Activated T-cell treated with anti-CD3 and anti-CD28 coated beads, Interleukin-2, amount 50 U/mL, for 48 hours (primary cell): Measurements from ENCODE around the gene DYNLT4.
"Not testable (repeated sequence)": the region's sequence is repeated elsewhere in the genome, so short reads cannot be mapped to it uniquely, and the experiment has no call there.

ENCODE experiments used
- DNase-seq, 2 experiments: peaks; one replicate each; pipeline ENCODE4 v3.0.0-alpha.2; 2020

DYNLT4 gene

DNA sequence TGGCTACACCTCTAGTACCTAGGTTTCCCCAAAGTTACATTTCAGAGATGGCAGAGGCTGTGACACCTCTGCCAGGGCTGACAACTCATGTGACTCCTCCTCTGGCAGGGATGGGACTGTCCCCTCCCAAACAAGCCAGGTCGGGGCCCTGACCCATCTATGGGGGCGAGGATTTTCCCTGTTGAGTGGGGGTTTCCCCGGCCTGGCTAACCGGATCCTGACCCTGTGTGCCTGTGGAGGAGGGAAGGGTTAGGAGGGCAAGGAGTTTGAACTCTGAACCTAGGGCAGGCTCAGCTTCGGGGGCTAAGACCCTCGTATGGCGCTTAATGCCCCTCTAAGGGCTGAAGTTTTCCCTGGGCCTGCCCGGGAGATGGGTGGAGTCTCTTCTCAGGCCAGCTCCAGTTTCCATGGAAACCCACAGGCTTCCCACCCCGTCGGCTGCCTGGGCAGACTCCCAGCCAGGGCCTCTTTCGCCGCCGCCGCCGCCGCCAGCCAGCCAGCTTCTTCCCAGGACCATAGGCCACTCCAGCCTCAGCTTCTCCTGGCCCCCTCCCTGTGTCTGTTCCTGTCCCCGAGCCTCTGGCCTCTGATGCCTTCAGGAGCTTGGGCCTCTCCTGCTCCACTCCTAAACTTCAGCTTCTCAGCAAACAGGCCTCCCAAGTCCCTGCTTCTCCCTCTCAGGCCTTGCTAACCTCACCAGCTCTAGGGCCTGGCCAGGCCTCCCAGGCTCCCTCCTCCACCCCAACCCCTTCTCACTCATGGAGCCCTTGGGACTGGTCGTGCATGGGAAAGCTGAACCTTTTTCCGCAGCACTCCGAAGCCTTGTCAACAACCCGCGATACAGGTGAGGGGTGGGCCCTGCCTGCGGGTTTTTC, 1.1 kb upstream of the DYNLT4 start, which contains the start of gene BTBD19:
TSS of gene BTBD19 (plus strand) at position 461 of the 875 bp plus-strand sequence. CDS start at position 759, 298 bp downstream.
- DNase-seq: peak; percentile 89 to 90

DNA sequence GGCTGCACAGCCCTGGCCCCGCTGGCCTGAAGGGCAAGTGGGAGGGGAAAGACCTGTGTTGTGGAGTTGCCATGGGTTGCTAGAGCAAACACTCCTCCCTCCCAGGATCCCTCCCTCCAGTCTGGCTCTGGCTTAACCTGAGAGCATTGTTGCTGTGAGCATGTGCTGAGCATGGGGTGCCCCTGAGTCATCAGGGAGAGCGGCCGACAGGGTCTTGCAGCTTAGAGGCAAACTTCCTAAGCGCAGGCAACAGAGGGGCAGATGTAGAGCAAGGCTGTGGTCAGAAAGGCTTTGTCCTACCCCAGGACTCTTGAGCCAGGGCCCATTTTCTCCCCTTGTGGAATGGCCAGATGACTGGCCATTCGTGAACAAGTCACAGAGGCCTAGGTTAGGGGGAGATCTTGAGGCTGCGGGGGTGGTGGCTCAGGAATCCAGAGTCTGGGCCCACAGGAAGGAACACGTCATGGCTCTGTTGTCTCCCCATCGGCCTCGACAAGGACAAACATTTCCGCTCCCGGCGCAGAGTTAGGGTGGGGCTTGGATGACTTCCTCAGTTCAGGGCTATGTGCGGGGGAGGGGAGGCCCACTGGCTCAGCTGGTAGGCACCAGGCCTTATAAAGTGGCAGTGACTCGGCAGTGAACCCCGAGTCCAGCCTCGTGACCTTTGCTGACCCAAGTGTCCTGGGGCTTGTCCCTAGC, 362 bp upstream of the DYNLT4 start:
- DNase-seq: peak; percentile 93 to 94

DNA sequence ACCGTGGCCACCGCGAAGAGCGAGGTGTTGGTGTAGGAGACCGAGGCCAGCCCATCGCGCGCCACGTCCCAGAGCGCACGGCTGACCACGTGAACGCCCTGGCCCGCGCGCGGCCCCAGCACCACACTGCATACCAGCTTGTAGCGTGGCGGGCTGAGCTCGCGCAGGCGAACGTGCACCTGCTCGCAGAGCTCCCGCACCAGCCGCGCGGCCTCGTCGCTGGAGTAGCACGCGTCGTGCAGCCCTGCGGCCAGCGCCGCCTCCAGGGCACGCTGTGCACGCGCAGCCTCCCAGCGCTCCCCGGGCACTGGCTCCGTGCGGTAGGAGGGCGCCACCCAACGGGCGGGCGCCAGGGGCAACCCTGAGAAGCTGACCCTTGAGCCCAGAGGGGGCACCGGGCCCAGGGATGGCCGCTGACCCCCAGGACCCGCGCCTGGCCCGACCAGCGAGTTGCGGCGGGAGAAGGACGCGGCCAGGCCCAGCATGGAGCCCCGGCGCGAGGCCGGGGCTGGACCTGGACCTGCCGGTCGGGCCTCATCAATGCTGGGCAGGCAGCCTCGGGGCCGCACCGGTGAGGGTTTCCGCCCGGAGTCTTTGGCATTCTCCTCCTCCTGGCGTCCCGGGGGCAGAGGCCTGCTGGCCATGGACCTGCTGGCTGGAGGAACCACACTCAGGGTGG, 987 bp downstream of the DYNLT4 start:
- no peak for DNase-seq

DNA sequence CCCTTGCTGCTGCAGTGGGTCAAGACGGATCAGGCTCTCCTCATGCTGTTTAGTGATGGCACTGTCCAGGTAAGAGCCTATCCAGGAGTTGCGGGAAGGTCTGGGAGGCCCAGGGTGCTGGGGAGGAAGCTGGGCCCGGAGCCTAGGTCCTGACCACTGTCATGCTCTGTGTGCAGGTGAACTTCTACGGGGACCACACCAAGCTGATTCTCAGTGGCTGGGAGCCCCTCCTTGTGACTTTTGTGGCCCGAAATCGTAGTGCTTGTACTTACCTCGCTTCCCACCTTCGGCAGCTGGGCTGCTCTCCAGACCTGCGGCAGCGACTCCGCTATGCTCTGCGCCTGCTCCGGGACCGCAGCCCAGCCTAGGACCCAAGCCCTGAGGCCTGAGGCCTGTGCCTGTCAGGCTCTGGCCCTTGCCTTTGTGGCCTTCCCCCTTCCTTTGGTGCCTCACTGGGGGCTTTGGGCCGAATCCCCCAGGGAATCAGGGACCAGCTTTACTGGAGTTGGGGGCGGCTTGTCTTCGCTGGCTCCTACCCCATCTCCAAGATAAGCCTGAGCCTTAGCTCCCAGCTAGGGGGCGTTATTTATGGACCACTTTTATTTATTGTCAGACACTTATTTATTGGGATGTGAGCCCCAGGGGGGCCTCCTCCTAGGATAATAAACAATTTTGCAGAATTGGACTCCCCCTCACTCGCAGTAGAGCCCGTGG, 1.7 kb downstream of the DYNLT4 start:
- peak in 1 of 2 experiments; percentile 29 for DNase-seq

DNA sequence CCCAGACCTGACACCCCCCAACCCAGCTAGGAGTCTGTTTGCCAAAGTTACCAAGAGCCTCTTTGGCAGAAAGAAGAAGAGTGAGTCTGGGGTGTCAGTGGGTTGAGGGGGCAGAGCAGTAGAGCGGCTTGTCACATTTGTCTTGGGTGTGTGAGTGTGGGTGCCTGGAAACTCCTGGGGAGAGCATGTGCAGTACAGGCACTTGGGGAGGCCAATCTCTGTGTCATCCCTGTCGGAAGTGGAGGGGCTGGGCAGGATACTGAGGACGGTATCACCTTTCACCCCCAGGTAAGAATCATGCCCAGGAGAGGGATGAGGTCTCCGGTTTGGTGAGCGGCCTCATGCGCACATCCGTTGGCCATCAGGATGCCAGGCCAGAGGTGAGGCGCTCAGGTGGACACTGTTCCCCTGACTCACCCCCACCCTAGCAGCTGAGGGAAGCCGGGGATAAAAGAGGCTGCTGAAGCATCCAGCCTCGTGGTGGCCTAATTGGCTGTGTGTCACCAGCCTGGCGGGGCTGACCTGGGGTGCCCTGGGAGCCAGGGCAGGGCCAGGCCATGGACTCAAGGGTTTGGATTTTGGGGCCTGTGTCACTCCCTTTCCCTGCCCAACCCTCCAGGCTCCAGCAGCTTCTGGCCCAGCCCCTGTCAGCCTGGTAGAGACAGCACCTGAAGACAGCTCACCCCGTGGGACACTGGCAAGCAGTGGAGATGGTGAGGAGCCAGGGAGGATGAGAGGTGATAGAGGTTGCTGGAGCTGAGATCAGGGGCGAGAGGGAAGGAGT, 3.6 kb downstream of the DYNLT4 start:
- DNase-seq: no peak

DNA sequence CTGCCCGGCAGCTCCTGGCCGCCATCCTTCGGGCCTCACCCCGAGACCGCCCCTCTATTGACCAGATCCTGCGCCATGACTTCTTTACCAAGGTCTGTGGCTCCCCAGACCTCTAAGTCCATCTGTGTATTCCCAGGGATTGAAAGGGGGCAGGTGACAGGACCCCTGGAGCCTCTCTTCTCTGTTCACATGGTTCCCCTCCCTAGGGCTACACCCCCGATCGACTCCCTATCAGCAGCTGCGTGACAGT, 4.2 kb downstream of the DYNLT4 start:
- DNase-seq: no peak

DNA sequence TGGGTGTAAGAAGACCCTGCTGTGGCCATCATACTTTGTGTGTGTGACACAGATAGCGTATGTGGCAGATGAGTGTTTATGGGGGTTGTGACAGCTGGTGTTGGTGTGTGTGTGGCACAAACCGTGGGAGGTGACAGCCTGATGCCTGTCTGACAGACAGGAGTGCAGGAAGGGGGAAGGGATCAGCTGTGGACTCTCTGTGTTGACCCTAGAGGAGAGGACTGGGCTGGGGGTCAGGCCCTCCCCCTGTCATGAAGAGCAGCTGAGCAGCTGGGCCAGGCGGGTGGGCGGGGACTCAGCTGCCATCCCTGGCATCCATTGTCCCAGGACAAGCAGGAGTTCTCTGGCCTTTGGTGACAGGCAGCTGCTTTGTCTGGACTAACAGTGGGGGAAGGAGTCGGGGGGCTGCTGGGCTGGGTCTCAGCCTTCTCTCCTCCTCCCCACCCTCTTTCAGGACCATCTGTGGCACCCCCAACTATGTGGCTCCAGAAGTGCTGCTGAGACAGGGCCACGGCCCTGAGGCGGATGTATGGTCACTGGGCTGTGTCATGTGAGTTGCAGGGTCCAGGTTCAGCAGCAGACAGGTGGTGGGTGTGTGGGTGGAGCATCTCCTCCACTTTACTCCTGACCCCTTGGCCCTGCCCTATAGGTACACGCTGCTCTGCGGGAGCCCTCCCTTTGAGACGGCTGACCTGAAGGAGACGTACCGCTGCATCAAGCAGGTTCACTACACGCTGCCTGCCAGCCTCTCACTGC, 4.7 kb downstream of the DYNLT4 start:
- DNase-seq: no peak

DNA sequence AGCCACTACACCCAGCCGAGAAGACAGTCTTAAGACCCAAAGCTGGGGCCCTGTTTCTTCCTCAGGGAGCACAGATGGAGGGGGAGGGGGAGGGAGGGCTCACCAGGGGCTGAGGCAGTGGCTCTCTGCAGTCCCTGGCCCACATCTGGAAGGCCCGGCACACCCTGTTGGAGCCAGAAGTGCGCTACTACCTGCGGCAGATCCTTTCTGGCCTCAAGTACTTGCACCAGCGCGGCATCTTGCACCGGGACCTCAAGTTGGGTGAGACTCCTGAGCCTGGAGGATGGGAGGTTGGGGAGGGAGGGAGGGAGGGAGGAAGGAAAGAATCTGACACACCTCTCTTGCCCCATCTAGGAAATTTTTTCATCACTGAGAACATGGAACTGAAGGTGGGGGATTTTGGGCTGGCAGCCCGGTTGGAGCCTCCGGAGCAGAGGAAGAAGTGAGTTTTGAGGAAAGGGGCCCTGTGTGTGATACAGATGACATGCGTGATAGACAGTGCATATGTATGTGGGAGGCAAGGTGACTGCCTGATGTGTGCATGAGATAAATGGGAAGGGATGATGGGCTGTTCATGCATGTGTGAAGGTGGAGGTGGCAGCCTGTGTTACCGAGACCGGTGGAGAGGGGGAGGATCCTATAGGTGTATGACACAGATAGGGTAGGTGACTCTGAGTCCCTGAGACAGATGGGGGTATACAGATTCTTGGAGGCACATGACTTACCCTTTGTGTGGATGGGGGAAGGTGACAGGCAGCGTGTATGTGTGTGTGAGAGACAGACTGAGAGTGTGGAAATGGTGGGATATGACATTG, 5.5 kb downstream of the DYNLT4 start:
- DNase-seq: peak; percentile 60 to 61

DNA sequence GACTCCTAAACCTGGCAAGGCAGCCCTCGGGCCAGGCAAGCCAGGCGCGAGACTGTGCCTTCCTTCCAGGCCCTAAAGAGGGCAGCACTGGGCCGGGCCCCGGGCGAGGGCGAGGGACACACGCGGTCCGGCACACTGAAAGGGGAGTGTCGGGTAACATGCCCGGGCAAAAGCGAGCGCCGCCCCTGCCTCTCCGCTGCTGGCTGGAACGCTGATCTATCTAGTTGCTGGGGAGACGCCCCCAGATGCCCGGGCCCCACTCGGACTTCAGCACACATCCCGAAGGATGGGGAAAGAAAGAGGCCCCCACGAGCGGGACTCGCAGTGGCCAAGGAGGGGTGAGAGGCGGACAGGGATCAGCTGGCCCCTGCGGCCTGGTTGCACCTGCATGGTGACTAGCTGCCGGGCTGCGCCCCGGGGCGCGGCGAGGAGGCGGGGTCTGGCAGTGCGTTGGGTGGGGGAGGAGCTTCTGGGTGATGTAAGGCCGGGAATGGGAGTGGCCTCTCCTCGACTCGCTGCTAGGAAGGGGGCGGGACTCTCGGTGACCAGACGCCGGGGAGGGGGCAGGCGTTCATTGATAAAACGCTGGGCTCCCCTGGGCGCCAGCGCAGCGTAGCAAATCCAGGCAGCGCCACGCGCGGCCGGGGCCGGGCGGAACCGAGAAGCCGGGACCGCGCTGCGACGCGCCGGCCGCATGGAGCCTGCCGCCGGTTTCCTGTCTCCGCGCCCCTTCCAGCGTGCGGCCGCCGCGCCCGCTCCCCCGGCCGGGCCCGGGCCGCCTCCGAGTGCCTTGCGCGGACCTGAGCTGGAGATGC, 7.2 kb downstream of the DYNLT4 start, which contains the start of gene PLK3:
TSS of gene PLK3 (plus strand) at position 608 of the 815 bp plus-strand sequence. CDS start at position 695, 87 bp downstream.
- DNase-seq: peak; percentile 98 to 99

DNA sequence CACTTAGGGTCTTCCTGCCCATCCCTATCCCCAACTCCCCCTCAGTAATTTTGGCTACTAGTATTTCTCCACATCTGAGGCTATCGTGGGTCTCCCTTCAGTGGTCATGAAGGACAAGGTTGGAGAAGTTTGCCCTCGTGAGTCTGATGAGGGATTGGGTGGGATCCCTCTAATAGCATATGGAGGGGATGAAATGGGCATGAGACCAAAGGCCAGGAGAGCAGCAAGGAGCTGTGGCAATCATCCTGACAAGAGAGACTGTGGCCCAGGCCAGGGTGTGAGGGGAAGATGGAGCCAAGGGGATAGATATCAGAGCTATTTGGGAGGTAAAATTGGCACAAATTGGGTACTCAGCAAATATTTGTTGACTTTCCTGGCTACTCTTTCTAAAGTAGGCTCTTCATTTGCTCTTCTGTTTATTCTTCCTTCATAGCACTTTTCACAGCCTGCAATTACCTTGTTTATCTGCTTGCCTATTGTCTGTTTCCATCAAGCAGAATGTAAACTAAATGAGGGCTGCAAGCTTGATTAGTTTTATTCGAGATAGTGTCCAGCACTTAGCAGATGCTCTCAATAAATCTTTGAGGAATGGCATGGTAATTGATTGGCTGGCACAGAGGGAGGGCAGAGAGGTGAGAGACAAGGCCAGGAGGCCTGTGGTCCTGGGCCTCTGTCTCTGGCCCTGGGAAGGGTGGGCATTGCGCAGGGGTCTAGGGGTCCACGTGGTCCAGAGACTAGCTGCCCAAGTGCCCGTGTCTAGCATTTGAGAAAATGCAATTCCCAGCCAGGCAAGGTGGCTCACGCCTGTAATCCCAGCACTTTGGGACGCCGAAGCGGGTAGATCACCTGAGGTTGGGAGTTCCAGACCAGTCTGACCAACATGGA, 8.4 kb downstream of the DYNLT4 start:
- no peak for DNase-seq

DNA sequence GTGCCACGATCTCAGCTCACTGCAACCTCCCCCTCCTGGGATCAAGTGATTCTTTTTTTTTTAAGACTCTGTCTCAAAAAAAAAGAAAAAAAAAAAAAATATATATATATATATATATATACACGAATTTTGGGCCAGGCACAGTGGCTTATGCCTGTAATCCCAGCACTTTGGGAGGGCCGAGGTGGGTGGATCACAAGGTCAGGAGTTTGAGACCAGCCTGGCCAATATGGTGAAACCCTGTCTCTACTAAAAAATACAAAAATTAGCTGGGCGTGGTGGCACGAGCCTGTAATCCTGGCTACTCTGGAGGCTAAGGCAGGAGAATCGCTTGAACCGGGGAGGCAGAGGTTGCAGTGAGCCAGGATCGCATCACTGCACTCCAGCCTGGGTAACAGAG, 9.3 kb downstream of the DYNLT4 start:
- not testable (repeated sequence) for DNase-seq

DNA sequence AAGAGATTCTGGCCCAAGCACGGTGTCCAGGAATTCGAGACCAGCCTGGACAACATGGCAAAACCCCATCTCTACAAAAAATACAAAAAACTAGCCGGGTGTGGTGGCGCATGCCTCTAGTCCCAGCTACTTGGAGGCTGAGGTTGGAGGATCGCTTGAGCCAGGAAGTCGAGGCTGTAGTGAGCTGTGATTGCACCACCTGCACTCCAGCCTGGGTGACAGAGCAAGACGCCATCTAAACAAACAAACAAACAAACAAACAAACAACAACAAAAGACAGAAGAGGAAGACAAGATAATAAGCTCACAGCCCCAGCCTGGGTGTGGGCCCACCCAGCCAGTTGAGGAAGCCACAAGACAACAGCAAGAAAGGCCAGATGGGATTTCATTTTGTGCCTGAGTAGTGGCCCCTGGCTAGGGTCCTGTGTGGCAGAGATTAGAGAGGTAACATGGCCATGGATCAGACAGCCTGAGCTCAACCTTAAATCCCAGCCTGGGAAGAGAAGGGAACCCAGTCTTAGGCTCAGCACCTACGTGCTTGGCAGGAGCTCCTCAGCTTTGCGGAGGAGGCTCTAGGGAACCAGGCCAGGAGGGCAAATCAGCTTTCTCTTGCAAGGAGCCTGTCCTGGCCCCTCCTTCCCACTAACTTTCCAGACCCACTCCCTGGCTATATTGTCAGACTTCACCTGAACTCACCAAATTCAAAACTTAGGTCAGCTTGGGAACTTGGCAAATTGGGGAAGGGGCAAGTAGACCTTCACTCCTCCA, 14.2 kb downstream of the DYNLT4 start:
- DNase-seq: peak in 1 of 2 experiments; percentile 15

DNA sequence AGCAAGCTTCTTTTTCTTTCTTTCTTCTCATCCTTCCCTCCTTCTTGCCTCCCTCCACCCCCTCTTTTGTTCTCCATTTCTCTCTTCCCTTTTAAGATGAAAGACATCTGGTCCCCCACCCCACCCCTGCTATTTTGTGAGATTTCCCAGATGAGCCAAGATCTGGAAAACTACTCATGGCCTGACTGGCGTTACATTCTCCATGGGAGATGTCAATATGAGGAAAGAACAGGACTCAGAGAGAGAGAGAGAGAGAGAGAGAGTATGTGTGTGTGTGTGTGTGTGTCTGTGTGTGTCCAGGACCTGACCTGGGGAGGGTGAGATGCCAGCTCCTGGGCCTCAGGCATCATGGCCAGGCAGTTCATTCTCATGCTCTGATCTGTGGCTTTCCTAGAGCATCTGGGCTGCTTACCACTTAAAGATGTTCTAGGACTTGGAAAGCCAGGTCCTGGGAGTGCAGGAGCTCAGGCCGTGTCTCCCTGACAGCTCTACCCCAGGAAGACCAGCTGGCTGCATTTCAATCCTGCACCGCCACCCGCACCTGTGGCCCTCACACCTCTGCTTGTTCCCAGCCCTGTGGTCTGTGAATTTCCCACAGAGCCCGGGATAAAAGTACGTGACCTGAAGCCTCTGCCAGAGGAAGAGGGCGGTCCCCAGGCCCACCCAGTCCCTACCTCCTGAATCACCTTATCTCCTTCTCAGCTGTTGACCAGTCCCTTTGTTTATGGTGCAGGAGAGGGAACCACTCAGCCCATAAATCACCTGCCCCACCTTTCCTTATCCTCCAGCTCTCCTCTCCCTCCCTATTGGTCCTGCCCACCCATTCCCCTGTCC, 16.0 kb downstream of the DYNLT4 start:
- DNase-seq: peak in 1 of 2 experiments; percentile 11

DNA sequence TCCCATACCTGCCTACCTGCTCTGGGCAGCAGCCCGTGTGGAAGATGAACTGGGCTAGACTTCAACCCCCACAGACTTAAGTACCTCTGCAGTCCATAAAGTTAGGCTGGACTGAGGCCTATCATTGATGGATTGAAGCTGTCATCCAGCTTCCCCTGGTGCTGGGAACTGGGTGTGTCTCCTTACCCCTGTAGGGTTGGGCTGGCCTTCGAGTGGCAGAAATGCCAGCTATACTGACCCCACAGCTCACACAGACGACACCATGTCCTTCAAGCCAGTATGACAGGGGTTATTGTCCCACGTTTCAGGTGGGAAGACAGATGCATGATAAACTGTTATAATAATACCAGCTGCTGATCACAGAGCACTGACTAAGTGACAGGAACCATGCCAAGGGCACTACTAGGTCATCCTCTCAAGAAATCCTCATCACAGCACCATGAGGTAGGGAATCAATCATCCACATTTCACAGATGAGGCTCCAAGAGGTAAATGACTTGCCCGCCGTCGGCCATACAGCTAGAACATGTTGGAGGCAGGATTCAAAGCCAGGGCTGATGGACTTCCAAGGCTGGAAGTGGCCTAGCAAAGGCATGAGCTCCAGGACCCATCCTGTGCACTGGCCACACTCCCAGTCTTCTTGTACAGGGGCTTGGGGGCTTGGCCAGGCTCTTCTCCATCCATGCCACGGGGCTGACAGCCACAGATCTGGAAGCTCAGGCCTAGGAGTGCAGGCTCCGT, 18.9 kb downstream of the DYNLT4 start, which contains the start of gene BEST4:
TSS of gene BEST4 (minus strand) at position 51 of the 741 bp plus-strand sequence. CDS start 465 bp downstream, outside the sequence.
- DNase-seq: no peak

DNA sequence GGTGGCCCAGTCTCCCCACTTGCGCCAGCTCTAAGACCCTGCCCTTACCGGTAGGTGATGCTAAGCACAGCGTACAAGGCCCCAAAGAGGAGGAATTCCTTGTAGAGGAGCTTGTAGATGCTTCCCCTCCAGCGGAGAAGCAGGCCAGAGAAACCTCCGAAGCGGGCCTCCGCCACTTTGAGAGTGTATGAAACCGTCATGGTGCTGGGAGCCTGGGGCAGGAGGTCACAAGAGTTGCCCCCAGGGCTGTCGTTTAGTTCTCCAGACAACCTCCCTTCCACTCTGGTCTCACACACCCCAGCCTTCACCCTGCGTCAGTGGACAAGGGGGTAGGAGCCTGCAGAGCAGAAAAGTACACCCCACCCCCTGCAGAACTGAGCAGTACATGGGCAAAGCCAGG, 19.6 kb downstream of the DYNLT4 start:
- DNase-seq: no peak
